Cerebellar nuclear complex (tissue), 1 donor: ENCODE data around the gene SNRNP48.

Source experiments
- DNase-seq, 2 experiments: peaks; one replicate each; lab custom pipeline; 2025; lab: John Stamatoyannopoulos, UW

SNRNP48 gene

DNA sequence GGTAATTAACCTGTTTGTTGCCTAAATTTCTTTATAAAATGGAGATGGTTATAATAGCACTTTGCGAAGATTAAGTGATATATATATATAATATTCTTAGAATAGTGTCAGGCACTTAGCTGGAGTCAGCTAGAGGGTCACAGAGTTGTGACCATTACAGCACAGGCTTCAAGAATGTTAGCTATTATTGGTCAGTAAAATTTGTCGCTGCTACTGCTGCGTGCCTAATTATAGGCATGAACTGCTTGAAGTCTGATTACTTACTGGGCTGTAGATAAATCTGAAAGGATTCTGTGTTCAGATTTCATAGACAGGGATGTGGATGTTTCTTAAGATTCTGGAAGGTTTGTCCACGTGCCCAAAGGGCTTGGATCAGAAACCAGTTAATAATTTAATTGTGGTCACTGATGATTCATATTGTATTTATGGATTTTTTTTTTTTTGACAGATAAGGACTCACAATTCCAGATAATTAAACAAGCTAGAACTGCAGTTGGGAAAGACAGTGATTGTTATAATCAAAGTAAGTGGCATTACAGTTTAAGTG is 4.7 kb downstream of the SNRNP48 start:
- no peak for DNase-seq

DNA sequence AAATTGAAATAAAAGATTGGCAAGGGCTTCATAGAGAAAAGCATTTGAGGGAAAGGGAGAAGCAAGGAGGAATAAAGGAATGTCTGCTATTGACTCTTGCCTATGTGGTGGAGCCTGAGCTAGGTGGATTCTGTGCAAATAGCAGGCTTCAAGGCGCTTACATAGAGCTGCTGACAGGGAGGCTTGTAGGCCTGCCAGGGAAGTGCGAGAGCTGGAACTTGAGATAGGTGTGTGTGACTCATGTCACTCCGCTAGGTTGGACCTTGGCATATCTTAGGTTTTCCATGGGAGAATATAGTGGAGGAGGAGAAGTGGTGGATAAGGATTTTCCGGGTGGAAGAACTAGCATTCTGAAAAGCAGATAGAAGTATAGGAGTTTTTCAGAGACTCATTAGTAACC is 14.0 kb downstream of the SNRNP48 start:
- DNase-seq = no peak

DNA sequence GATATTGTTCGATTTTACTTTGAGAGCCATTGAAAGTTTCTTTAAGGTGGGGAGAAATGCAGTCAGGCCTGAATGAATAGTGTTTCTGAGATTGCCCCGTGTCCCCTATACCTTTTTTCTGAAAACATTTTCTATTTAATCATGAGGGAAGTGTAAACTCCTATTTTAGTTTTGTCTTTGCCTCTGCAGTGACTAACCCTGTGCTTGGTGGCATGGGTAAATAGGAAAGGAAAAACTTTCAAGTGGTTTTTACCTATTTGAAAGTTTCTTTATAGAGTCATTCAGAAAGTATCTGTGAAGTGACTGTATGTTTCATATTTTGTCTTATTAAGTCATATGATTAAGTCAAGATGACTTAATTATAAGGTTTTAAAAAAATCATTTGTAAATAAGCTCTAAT is 14.5 kb downstream of the SNRNP48 start:
- no peak for DNase-seq

DNA sequence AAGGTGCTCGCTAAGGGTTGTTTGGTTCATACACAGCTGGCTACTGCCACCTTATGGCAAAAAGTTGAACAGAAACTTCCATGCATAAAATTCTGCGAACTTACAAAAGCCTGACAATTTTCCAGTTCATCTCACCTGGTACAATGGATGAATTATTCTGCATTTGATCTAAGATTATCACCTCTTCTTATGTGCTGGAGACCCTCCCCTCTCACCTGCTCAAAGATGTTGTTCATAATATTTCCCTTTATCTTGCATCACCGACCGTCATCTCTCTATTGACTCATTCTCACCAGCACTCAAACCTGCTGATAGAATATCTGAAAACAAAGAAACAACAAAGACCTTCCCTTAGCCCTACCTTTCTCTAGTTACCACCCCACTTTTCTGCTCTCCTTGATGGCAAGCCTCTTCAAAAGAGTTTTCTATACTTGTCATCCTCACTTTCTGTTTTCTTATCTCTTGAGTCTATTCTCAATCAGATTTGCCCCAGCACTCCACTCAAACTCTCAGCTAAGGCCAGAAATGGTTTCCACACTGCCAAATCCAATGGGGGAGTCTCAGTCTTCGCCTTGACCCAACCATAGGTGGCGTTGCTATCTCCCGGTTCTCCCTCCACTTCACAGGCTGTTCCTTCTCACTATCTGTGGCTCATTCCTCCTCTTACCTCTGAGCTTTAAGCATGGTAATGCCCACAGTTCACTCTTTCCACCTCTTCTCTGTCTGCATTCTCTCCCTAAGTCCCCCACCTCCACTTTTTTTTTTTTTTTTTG is 25.8 kb downstream of the SNRNP48 start:
- no peak for DNase-seq

DNA sequence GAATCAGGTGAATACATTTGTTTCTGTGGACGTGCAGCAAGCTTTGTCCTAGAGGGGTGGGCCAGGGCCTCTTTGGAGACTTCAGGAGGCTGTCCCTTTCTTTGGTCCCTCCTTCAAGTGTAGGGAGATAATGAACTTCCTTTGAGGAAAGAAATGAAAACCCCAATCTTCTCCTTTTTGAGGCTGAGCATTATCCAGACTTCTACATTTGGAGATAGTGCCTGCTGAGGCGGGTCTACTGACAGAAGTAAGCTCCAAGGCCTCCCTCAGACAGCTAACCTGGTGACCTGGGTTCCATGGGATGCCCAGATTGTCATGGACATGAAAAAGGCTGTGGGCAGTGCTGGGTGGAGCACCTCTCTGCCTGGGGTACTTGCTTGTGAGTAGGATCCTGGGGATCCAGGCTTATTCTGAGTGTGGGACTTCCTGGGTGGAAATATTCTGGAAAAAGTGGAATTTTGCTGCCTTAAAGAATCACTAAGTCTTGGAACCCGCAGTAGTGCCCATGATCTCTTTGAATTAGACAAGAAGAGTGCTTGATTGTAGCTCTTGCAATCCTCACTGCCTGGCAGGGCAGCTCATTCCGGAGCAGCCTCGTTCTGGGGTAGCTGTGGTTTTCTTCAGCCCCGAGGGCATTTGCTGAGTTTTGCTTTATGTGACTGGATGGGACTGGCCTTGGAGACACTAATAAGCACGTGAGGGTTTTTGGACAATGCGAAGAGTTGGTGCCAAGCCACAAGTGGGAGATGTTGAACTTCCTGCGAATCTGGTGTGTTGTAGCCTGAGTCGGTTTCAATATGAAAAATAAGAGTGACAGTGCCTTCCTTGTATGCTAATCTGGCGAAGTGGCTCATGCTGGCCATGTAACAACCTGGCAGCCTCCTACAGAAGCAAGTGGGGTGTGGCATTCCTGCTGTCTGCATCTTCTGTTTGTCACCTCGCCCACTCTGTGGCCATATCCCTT is 28.1 kb downstream of the SNRNP48 start:
- no peak for DNase-seq

- no peak for DNase-seq
Measured at GRCh38 chr6:7621761-7622160, 31.8 kb downstream of the SNRNP48 start.

DNA sequence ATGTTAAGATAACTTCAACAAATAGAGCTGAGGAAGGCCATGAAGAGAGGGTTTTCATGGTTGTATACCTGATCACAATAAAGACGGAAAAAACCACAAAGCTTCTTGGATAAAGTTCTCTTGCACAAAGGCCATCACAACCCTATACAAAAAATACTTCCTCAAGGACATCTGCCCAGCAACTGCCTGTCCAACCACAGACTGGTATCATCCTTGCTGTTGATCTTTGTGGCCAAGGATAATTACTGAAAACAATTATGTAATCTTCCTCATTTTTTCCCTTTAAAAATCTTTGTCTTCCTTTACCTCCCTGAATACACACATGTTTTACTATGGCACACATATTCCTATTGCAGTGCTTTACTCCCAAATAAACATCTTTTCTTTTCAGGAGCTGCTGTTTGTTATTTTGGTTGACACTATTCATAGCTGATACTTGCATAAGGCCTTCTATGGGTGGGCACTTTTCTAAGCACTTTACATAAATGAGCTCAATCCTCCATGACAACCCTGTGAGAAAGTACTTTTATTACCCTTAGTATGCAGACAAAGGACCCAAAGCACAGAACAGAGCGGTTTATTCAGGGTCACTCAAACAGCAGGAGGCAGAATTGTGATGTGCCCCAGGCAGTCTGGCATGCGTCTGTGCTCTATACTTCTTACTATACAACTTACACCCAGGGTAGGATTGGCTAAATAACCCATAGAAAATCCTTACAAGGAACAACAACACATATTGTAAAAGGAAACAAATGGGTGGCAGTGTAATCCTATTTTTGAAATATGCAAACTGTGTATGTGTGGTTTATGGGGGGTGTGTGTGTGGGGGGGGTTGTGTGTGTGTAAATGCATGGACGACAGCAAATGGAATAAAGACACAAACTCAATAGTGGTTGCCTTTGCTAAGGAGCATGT is 35.1 kb downstream of the SNRNP48 start:
- no peak for DNase-seq

DNA sequence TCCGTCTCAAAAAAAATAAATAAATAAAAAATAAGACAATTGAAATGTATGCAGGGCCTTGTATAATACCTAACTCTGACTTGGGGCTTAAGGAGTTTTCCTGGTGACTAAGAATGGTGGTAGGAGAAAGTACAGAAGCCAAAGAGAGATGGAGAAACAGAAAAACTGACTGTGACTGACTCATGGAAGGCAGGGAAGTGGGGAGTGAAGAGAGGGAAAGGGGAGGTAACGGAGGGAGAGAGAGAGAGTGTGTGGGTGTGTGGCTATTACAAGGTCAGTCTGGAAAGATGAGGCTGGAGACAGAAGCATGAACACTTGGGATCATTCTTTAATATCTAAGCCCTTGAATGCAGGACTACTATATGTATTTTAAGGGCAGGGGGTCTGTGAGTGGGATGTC is 38.5 kb downstream of the SNRNP48 start:
- DNase-seq = no peak

GRCh38 chr6:7628909-7629308 is 38.9 kb downstream of the SNRNP48 start:
- no peak for DNase-seq

DNA sequence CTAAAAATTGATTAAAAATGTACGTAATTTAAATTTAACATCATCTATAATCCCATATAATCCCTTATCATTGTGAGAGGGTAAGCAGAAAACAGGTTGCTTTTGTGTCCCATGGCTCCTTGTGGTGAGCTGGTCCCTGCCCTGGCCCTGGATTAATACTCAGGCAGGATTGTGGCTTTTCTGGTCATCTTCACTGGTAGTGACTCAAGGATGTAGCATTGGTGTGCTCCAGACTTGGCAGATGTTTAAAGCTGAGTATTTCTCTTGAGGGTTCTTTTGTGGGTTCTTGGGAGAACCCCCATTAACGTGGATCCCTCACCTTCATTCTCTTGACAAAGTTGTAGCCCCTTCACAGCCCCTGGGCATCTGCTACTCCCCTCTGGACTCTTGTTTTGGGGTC is 39.3 kb downstream of the SNRNP48 start:
- DNase-seq = no peak

DNA sequence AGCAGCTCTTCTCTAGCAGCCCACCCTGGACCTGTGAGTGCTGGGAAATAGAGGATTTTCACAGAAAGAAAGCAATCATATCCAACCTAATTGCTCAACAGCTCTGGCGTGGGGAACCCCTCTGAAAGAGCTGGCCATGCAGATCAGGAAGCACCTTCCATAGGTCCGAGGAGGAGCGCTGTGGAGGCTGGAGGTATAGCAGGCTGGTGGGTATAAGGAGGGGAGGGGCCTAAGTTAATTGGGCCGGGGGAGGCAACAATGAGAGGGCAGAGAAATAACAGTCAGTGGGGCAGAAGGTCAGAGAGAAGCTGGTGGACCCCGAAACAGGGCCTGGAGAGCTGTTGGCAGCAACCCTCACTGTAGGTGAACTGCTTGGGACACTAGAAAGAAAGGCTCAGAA is 40.8 kb downstream of the SNRNP48 start:
- no peak for DNase-seq

- DNase-seq = no peak
Measured at GRCh38 chr6:7631466-7631865, 41.5 kb downstream of the SNRNP48 start.

GRCh38 chr6:7632501-7633290 is 42.7 kb downstream of the SNRNP48 start:
- no peak for DNase-seq

DNA sequence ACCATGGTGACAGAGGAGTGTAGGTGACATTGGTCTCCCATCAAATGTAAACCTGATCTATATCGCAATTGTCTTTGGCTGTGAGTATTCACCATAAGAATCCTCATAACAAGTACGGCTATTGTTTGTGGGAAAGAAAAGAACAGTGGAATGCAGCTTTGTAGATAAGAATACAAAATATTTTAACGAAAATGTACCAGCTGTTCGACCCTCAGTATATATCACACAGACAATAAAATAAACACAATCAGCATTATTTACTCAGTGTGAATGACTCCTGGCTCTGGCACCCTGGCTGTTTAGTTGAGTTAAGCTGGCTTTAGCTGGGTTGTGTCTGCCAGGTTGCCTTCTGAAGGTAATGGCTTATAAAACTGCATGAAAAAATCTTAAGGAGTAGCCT is 43.4 kb downstream of the SNRNP48 start:
- DNase-seq = no peak

DNA sequence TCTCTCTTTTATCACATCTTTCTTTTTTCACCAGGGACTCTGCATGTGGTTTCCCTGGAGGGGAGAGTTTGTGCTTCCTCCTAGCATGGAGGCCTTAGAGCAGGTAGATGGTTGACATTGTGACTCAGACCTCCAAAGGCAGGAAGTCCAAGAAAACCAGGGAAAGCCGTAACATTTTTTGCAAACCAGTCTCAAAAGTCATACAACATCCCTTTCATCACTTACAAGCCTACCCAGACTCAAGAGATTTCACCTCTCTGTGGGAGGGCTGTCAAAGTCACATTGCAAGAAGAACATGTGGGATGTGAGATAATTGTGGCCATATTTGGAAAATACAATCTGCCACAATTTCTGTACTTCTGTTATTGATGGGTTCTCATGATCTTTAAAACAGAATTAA is 46.2 kb downstream of the SNRNP48 start:
- no peak for DNase-seq

- no peak for DNase-seq
Measured at GRCh38 chr6:7637533-7637932, 47.5 kb downstream of the SNRNP48 start.

- no peak for DNase-seq
Measured at GRCh38 chr6:7639427-7639826, 49.4 kb downstream of the SNRNP48 start.

DNA sequence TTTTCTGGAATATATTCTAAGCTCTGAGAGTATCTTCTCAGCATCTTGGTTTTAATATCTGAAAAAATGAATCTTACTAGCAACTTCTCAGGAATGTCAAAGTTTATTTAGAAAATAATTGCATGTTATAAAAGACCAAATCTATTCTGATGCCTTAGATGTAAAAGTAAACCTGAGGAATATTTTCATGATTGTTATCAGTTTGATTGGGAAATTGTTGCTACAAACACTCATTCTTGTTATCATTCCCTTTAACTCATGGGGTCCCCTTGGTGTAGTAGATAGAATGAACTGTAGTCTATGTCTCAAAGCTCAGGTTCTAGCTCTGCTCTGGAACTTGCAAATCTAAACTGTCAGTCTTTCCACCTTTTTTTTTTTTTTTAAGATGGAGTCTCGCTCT is 50.0 kb downstream of the SNRNP48 start:
- no peak for DNase-seq

- no peak for DNase-seq
Measured at GRCh38 chr6:7640607-7641577, 50.9 kb downstream of the SNRNP48 start.

DNA sequence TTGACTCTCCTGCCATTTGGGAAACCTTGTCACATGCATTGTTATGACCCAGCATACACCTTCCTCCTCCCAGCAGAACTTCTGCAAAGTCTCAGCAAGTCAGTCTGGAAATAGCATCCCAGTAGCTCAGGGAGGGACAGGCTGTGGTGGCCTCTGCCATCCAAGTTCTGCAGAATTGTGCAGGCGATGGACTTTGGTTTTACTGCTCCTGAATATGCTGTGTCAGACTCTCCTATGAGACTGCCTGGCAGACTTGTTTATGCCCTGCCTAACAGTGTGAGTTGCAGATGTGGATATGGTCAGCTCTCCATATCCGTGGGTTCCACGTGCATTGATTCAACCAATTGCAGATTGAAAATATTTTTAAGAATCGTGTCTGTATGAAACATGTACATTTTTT is 52.8 kb downstream of the SNRNP48 start:
- no peak for DNase-seq
